GM18867 (cell line): ENCODE data around the gene C1orf141.
A peak's percentile ranks its signal among the peaks of the same experiment; 100 is the strongest.
"Not testable (repeated sequence)": the region's sequence is repeated elsewhere in the genome, so short reads cannot be mapped to it uniquely, and the experiment has no call there.

ENCODE experiments used
- ATAC-seq: cut with Tn5 transposase; IDR thresholded peaks from one replicate; pipeline ENCODE4 v1.9.1; 2021; ENCODE audit warnings: mild to moderate bottlenecking, moderate library complexity; ENCODE audit not compliant: unreplicated experiment

Gene C1orf141

GRCh38 chr1:67143966-67144365 lies 9.2 kb upstream of the C1orf141 start:
- ATAC-seq: no peak

GRCh38 chr1:67142931-67143330 lies 8.2 kb upstream of the C1orf141 start:
- no peak for ATAC-seq

GRCh38 chr1:67141832-67142231 lies 7.1 kb upstream of the C1orf141 start:
- not testable (repeated sequence) for ATAC-seq

- ATAC-seq: no peak
These were observed 5.7 kb upstream of the C1orf141 start for GRCh38 chr1:67140460-67140859.

GRCh38 chr1:67138813-67139499 lies 4.2 kb upstream of the C1orf141 start:
- ATAC-seq: no peak

GRCh38 chr1:67137307-67137753 lies 2.6 kb upstream of the C1orf141 start:
- ATAC-seq: no peak

- no peak for ATAC-seq
These were observed 584 bp upstream of the C1orf141 start for GRCh38 chr1:67135354-67135753.

GRCh38 chr1:67133177-67133576 lies 1.6 kb downstream of the C1orf141 start:
- no peak for ATAC-seq

GRCh38 chr1:67130673-67131072 lies 4.1 kb downstream of the C1orf141 start:
- ATAC-seq: no peak

GRCh38 chr1:67126974-67127373 lies 7.8 kb downstream of the C1orf141 start:
- no peak for ATAC-seq

GRCh38 chr1:67126111-67126746 lies 8.5 kb downstream of the C1orf141 start:
- no peak for ATAC-seq

GRCh38 chr1:67124455-67124854 lies 10.3 kb downstream of the C1orf141 start:
- no peak for ATAC-seq

- ATAC-seq: no peak
These were observed 13.7 kb downstream of the C1orf141 start for GRCh38 chr1:67120855-67121619.

GRCh38 chr1:67118646-67119045 lies 16.1 kb downstream of the C1orf141 start:
- ATAC-seq: no peak

- no peak for ATAC-seq
These were observed 16.6 kb downstream of the C1orf141 start for GRCh38 chr1:67118191-67118590.

GRCh38 chr1:67114162-67114561 lies 20.6 kb downstream of the C1orf141 start:
- ATAC-seq: no peak

GRCh38 chr1:67110352-67110751 lies 24.4 kb downstream of the C1orf141 start:
- ATAC-seq: peak; percentile 63

- ATAC-seq: no peak
These were observed 29.3 kb downstream of the C1orf141 start for GRCh38 chr1:67105508-67105907.

GRCh38 chr1:67103548-67103947 lies 31.2 kb downstream of the C1orf141 start:
- ATAC-seq: no peak

- no peak for ATAC-seq
These were observed 33.9 kb downstream of the C1orf141 start for GRCh38 chr1:67100833-67101232.

GRCh38 chr1:67097305-67097704 lies 37.5 kb downstream of the C1orf141 start:
- no peak for ATAC-seq

- no peak for ATAC-seq
These were observed 40.6 kb downstream of the C1orf141 start for GRCh38 chr1:67094191-67094590.
